Measurements from ENCODE around the gene TUBA8.

- TF ChIP-seq POLR2AphosphoS5 (IDR thresholded peaks at IDR 0.05; ENCODE audit: insufficient read depth in 1 of 2, low read depth in 1 of 2) (no peak), POLR2A (IDR thresholded peaks at IDR 0.05) (no peak)
Measured at GRCh38 chr22:18088825-18089568, 21.6 kb upstream of the TUBA8 start.

Measured in vagina (tissue), 2 donors.